Measurements from ENCODE around the gene L3MBTL4. TPM values are rescaled to one million over a fixed set of nuclear protein-coding genes. Genes with fewer than 3 reads are reported as not detected.

Gene L3MBTL4
- total and polyA plus RNA-seq, 9 of the 15 experiments (the other 6 are each of a cell fraction or from before 2014, with no cell fraction given), result not detected

GRCh38 chr18:6397931-6398566 lies 16.7 kb downstream of the L3MBTL4 start:
- no peaks in the 10 kb centered on the region for H3K9me1 ChIP-seq (ENCODE audit: control insufficient read depth, insufficient read depth, low read length)
- no peak overlapping the region for H2AFZ ChIP-seq (ENCODE audit: low read depth, low read length)
- H3K27ac ChIP-seq (ENCODE audit: extremely low read depth, low read depth, low read length), result no peak overlapping the region
- no peaks in the 10 kb centered on the region for H4K20me1 ChIP-seq (replicated peaks; ENCODE audit: control insufficient read depth, insufficient read depth, low read length)
- H3K4me1 ChIP-seq (replicated peaks in 1 of 2; ENCODE audit: control insufficient read depth in 2 of 2, insufficient read depth in 2 of 2, low read length in 2 of 2), result no peaks in the 10 kb centered on the region
- intact Hi-C loops (cut with micrococcal nuclease), result no loop called here
- H3K4me2 ChIP-seq (ENCODE audit: insufficient read depth, low read length), result no peak overlapping the region
- TF ChIP-seq ZNF124 (CRISPR knock-in tag; IDR thresholded peaks at IDR 0.05) (no peak), ZNF23 (CRISPR knock-in tag; IDR thresholded peaks at IDR 0.05) (no peak), DLX4 (CRISPR knock-in tag; IDR thresholded peaks at IDR 0.05) (no peak), RBBP5 (IDR thresholded peaks at IDR 0.05; ENCODE audit: borderline replicate concordance, insufficient read depth, low read length, poor library complexity, severe bottlenecking) (no peak)
- TF ChIP-seq, protein P1, sequence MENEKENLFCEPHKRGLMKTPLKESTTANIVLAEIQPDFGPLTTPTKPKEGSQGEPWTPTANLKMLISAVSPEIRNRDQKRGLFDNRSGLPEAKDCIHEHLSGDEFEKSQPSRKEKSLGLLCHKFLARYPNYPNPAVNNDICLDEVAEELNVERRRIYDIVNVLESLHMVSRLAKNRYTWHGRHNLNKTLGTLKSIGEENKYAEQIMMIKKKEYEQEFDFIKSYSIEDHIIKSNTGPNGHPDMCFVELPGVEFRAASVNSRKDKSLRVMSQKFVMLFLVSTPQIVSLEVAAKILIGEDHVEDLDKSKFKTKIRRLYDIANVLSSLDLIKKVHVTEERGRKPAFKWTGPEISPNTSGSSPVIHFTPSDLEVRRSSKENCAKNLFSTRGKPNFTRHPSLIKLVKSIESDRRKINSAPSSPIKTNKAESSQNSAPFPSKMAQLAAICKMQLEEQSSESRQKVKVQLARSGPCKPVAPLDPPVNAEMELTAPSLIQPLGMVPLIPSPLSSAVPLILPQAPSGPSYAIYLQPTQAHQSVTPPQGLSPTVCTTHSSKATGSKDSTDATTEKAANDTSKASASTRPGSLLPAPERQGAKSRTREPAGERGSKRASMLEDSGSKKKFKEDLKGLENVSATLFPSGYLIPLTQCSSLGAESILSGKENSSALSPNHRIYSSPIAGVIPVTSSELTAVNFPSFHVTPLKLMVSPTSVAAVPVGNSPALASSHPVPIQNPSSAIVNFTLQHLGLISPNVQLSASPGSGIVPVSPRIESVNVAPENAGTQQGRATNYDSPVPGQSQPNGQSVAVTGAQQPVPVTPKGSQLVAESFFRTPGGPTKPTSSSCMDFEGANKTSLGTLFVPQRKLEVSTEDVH (IDR thresholded peaks at IDR 0.05; ENCODE audit: low read depth, partially characterized antibody), result no peak
- no peak overlapping the region for H3K9ac ChIP-seq (ENCODE audit: insufficient read depth in 1 of 2, low read depth in 2 of 2, low read length in 2 of 2)
- no peaks in the 10 kb centered on the region for H3K79me2 ChIP-seq (ENCODE audit: control insufficient read depth, insufficient read depth, low read length)
- no peaks in the 10 kb centered on the region; the same call in 1 of the 2 replicates for H3K9me3 ChIP-seq (replicated peaks; ENCODE audit: control insufficient read depth, insufficient read depth, low read depth, low read length)
- in situ Hi-C loops (cut with MboI), result no loop called here
- 1% methylated on average over 6 of the region's 6 CpGs for WGBS (ENCODE audit: insufficient coverage, low coverage, missing lambda C conversion rate)
- BruUV-seq (replicated peaks), result no TSS peak
- H3K27me3 ChIP-seq (ENCODE audit: control insufficient read depth in 2 of 2, insufficient read depth in 2 of 2, low read length in 2 of 2), result no peaks in the 10 kb centered on the region
- ChIA-PET CTCF (ENCODE audit: low intra/inter-chr PET ratio) (no interaction called here), POLR2A (no interaction called here)
- DNase-seq (ENCODE audit: extremely low read depth in 1 of 4, low spot score in 3 of 4) (no peak), ATAC-seq (no peak), FAIRE-seq (no peak)
- no peak overlapping the region for H3K4me3 ChIP-seq
- H3K36me3 ChIP-seq (ENCODE audit: control insufficient read depth, insufficient read depth, low read length), result no peaks in the 10 kb centered on the region

Measured in K562 (cell line).